GM12878 (cell line): ENCODE measurements around the gene NDC1.
"Not testable (repeated sequence)": the region's sequence is repeated elsewhere in the genome, so short reads cannot be mapped to it uniquely, and the experiment has no call there.

Experiments
- CREM ChIP-seq: IDR thresholded peaks from 2 replicates; pipeline ENCODE4 v1.6.1; 2014; ENCODE audit warnings: antibody characterized with exemption, low read depth
- EP300 ChIP-seq, 2 experiments: fragments of 150-350 bp in 1 of 2; IDR thresholded peaks; 2 replicates each; pipeline ENCODE4 v1.6.1; 2011 to 2012; ENCODE audit warnings: low read depth in 2 of 2, low read length in 2 of 2, borderline replicate concordance in 1 of 2, improper control_type of control experiment in 1 of 2, inconsistent platforms in 1 of 2; ENCODE audit not compliant: control insufficient read depth in 1 of 2
- HDGF ChIP-seq: fragments of 450-650 bp; IDR thresholded peaks from 2 replicates; pipeline ENCODE4 v1.6.1; 2016; ENCODE audit warnings: antibody characterized with exemption
- JUND ChIP-seq: IDR thresholded peaks from 2 replicates; pipeline ENCODE4 v1.6.1; 2012; ENCODE audit warnings: low read depth, mild to moderate bottlenecking, low read length, improper control_type of control experiment, moderate library complexity
- POU2F2 ChIP-seq: IDR thresholded peaks from 3 replicates; pipeline ENCODE4 v1.6.1; 2011; ENCODE audit warnings: low read depth, mild to moderate bottlenecking, low read length, borderline replicate concordance
- RFX5 ChIP-seq: IDR thresholded peaks from 2 replicates; pipeline ENCODE4 v1.6.1; 2011; ENCODE audit warnings: low read depth, low read length, improper control_type of control experiment
- TCF7 ChIP-seq: IDR thresholded peaks from 2 replicates; pipeline ENCODE4 v1.6.1; 2014; ENCODE audit warnings: antibody characterized with exemption, borderline replicate concordance
- TF ChIP-seq, protein P1 (sequence below): fragments of 450-650 bp; IDR thresholded peaks from 2 replicates; pipeline ENCODE4 v1.6.1; 2017; ENCODE audit warnings: mild to moderate bottlenecking
- TF ChIP-seq, protein P2 (sequence below), 3 experiments: IDR thresholded peaks in 2 of 3; conservative IDR thresholded peaks in 1 of 3; 2 replicates each; pipeline ENCODE4 v1.5.1; 2011; ENCODE audit warnings: low read depth in 3 of 3, low read length in 3 of 3, mild to moderate bottlenecking in 3 of 3, control low read depth in 2 of 3, moderate library complexity in 2 of 3, inconsistent platforms in 1 of 3, mixed read lengths in 1 of 3; ENCODE audit not compliant: control insufficient read depth in 2 of 3, insufficient read depth in 1 of 3; ENCODE audit errors: extremely low read depth in 1 of 3
- TF ChIP-seq, protein P3 (sequence below): IDR thresholded peaks from 2 replicates; pipeline ENCODE4 v1.6.1; 2012; ENCODE audit warnings: low read depth, low read length, improper control_type of control experiment

DNA sequence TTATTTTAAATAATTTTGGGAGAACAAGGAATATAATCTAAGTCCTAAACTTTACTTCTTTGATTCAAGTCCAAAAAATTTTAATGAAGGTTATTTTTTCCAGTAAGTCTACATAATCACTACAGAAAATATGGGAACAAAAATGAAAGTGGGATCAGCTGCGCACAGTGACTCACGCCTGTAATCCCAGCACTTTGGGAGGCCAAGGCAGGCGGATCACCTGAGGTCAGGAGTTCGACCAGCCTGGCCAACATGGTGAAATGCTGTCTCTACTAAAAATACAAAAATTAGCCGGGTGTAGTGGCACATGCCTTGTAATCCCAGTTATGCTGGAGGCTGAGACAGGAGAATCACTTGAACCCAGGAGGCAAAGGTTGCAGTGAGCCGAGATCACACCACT, 45.5 kb upstream of the NDC1 start:
- not testable (repeated sequence) for TF ChIP-seq EP300 (IDR thresholded peaks at IDR 0.05; ENCODE audit: borderline replicate concordance in 1 of 2, control insufficient read depth in 1 of 2, low read depth in 2 of 2, low read length in 2 of 2); TCF7; RFX5; HDGF; JUND; POU2F2; CREM
- TF ChIP-seq, protein P1, sequence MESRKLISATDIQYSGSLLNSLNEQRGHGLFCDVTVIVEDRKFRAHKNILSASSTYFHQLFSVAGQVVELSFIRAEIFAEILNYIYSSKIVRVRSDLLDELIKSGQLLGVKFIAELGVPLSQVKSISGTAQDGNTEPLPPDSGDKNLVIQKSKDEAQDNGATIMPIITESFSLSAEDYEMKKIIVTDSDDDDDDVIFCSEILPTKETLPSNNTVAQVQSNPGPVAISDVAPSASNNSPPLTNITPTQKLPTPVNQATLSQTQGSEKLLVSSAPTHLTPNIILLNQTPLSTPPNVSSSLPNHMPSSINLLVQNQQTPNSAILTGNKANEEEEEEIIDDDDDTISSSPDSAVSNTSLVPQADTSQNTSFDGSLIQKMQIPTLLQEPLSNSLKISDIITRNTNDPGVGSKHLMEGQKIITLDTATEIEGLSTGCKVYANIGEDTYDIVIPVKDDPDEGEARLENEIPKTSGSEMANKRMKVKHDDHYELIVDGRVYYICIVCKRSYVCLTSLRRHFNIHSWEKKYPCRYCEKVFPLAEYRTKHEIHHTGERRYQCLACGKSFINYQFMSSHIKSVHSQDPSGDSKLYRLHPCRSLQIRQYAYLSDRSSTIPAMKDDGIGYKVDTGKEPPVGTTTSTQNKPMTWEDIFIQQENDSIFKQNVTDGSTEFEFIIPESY, result not testable (repeated sequence)
- TF ChIP-seq, protein P2, sequence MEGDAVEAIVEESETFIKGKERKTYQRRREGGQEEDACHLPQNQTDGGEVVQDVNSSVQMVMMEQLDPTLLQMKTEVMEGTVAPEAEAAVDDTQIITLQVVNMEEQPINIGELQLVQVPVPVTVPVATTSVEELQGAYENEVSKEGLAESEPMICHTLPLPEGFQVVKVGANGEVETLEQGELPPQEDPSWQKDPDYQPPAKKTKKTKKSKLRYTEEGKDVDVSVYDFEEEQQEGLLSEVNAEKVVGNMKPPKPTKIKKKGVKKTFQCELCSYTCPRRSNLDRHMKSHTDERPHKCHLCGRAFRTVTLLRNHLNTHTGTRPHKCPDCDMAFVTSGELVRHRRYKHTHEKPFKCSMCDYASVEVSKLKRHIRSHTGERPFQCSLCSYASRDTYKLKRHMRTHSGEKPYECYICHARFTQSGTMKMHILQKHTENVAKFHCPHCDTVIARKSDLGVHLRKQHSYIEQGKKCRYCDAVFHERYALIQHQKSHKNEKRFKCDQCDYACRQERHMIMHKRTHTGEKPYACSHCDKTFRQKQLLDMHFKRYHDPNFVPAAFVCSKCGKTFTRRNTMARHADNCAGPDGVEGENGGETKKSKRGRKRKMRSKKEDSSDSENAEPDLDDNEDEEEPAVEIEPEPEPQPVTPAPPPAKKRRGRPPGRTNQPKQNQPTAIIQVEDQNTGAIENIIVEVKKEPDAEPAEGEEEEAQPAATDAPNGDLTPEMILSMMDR (IDR thresholded peaks at IDR 0.05 in 2 of 3, conservative IDR thresholded peaks at IDR 0.05 in 1 of 3; ENCODE audit: control insufficient read depth in 2 of 3, extremely low read depth in 1 of 3, insufficient read depth in 1 of 3, low read depth in 3 of 3, low read length in 3 of 3), result not testable (repeated sequence)
- TF ChIP-seq, protein P3, sequence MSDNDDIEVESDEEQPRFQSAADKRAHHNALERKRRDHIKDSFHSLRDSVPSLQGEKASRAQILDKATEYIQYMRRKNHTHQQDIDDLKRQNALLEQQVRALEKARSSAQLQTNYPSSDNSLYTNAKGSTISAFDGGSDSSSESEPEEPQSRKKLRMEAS, result not testable (repeated sequence)
